ENCODE results near the gene SH3TC2.

The SH3TC2 gene

DNA sequence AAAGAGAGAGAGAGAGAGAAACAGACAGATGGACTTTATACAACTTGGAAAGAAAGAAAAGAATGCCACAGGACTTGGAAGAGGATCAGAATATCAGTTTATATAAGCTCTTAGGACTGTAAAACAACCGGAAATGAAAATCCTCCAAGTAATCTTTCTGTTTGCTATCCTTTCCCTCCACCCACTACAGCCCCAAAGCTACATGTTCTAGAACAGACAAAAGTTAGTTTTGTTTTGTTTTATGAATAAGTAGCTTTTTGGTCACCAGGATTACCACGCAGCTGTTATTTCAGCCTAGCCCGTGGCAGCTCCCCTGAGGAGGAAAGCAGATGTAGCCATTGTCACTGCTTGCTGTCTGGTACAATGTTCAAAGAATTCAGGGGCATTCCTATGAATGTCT lies 66.6 kb downstream of the SH3TC2 start:
- no peak for DNase-seq

DNA sequence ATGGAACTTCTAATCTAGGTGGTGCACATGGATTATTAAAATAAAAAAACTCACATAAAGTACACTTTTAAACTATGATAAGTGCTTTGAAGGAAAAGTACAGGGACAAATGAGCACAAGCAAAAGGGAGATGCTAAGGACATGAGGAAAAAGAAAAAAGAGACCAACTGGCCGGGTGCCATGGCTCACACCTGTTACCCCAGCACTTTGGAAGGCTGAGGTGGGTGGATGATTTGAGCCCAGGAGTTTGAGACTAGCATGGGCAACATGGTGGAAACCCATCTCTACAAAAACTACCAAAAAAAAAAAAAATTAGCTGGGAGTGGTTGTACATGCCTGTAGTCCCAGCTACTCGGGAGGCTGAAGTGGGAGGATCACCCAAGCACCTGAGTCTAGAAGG lies 67.1 kb downstream of the SH3TC2 start:
- no peak for DNase-seq

DNA sequence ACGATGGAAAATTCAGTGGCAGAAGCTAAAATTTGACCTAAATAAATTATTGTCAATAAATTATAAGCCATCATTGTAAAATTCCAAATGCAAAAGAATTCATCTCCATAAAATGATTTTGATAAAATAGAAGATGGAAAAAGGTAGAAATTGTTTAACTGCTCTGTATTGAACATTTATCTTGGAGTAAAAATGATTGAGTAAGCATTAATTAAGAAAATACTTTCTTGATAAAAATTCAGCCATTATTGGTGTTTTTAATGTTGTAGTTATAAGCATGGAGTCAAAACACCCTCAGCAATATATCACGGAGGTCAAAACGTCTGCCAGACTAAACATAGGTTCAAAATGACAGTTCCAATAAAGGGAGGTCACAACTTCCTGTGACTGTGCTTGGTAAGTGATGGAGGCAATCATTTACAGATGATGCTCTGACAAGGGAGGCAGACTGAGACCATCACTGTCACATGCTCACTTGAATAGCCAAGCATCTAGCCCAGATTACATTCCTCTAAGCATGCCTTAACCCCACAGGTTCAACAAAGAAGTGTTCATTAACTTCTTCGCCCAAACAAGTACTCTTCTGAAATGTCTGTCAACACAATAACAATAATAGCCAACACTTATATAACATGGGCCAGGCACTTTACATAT lies 69.5 kb downstream of the SH3TC2 start:
- DNase-seq, result no peak

DNA sequence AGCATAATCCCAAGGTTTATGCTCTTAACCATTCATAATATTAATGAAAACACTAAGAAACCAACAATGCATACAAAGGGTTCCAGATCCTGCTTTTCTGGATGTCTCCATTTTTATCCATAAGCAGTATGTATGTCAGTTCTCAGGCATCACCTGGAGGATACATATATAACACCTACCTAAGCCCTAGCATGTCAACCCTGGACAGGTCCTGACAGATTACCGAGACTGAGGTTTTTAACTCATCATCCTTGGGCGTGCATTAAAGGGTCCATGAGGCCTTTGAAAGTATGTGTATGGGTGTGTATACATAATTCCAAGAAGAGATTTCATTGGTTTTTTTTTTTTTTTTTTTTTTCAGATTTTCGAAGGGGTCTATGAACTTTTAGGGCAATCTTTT lies 70.6 kb downstream of the SH3TC2 start:
- DNase-seq, result no peak

DNA sequence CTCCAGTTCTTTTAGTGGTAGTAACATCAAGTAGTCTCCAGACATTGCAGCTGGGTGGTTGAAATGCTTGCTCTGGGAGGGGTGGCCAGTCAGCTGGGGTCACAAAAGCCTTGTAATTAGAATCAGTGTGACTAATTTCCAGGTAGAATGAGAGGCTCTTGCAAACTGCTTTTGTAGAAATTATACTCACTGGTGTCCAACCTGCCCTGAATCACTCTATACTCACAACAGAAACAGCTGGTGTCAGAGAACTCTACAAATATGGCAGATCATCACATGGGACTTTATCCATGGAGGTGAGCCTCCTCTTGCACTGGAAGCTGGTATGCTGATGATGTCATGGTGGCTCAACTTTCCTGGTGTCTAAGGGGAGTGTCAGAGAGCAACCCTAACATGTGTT lies 71.3 kb downstream of the SH3TC2 start:
- no peak for DNase-seq

DNA sequence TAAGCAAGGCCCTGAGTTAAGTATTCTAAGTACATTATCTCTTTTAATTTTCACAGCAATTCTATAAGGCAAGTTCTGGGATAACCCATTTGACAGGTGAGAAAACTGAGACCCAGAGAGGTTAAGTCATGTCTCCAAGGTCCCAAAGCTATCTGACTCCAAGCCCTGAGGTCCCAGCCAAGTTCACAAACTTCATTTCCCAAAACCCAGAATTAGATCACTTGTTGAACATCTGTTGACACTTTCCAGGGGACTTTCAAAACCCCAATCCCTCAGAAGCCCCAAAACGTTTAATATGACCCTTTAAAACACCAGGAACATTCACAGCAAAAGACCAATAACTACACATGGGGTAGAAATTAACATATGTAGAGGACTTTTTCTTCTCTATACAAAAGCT lies 72.0 kb downstream of the SH3TC2 start:
- DNase-seq, result no peak

DNA sequence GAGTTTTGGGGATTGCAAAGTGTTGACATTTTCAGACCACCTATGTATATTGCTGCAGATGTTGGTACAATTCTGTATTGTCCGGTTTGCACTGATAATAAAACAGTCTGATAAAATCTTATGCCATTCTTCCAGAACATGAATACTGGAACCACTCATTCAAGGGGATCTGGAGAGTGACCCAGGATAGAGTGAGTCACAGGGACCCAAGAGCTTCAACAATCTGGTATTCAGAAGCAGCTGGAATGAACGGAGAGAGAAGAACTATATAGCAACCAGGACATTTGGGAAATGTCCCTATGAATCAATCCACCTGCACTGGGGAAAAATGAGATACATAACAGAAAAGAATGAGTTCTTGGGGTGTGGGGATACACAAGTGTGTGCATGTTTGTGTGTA lies 73.3 kb downstream of the SH3TC2 start:
- DNase-seq, result no peak

DNA sequence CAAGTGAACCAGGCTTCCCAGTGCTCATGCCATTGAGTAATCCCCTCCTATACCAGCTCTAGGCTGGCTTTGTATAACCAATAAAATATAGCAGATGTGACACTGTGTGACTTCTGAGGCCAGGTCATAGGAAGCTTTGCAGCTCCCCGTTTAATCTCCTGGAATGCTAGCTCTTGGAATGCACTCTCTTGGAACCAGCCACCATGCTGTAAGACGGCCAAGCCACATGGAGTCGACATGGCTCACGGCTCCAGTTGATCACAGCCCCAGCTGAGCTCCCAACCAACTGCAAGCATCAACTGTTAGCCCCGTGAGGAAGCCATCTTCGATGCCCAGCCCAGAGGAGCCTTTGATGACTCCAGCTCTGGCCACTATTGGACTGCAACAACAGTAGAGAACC lies 74.5 kb downstream of the SH3TC2 start:
- no peak for DNase-seq

DNA sequence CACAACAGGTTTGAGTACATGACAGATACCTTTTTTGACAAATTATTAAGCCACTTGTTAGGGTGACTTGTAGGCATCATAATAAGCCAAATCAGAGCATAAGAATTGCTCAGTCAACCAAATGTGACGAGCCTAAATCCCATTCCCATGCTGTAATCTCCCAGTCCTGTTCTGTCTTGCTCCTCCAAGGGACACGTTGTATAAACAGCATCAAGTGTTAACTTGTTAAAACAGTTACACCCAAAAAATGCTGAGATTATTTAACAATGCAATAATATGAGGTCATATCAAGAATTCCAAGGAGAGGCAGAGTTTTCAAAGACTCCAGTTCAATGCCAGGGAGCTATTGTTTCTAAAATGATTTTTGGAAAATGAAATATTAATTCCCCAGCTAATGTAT lies 76.2 kb downstream of the SH3TC2 start:
- no peak for DNase-seq

DNA sequence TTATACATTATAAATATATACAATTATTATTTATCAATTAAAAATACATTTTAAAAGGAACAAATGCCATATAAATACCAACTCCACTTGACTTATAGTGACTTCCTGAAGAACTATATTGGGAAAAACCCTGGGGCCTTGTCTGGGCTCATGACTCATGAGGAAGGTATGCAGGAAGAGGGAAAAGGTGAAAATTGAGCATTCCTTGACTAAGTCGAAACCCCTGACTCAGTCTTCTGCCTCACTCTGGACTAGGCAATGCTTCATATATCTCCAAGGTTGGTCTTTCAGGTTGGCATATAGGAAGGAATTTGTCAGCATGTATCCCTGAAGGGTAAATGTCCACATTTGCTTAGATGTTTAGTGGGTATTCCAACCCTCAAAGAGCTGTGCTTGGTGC lies 78.5 kb downstream of the SH3TC2 start:
- DNase-seq, result no peak

DNA sequence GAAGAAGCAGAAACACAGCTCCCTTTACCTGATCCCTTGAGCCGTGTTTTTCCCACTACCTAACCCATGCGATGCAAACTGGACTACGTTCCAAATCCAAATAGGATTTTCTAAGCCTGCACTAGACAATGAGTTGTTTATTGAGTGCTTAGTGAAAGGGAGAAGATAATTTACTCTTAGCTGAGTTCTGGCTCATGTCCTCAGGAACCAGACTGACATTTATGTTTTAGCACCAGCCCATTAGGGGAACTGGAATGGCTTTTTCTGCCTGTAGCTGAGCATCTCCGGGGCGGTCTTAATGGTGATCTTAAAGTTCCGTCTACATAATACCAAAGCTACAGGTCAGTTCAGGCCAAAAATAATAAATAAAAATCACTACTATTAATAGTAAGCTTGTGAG lies 81.5 kb downstream of the SH3TC2 start:
- DNase-seq, result no peak

DNA sequence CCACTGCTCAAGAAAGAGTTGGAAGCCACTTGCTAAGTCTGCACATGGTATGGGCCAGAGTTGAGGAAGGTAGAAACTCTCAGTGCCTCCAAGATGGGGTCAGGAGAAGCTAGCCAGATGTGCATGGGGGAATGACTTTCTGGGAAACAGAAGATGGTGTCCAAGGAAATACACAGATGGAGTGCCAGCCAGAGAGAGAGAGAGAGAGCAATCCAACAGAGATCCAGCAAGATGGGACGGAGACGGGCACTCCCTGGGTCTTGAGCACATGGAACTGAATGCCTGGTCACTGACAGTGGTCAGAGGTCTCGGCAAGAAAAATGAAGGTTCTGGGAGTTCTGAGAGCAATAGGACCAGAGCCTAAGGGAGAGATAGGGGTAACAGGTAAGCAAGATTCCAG lies 82.1 kb downstream of the SH3TC2 start:
- DNase-seq, result no peak

DNA sequence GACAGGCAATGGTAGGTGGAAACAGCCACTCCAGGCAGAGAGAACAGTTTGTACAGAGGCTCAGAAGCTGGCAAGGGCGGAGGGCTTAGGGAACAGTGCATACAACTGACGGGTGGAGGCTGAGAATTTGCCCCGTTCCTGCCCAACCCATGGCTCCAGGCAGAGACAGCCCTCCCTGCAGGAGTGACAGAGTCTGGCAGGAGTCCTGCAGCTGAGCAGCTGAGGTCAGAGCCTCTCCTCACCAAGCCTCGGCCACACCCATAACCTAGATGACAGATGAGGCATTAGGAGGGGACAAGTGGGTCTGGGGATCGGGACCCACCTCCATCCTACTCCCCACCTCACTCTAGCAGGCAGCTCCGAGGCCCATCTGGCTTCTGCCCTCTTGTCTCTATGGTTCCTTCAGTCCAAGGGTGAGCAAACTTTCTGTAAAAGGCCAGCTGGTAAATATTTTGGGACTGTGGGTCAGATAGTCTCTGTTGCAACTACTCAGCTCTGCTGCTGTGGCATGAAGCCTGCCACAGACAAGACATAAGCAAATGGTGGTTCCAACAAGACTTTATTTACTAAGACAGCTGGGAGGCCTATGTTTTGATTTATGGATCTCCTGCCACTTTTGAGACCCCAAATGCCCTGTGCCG lies 83.7 kb downstream of the SH3TC2 start:
- DNase-seq, result no peak

DNA sequence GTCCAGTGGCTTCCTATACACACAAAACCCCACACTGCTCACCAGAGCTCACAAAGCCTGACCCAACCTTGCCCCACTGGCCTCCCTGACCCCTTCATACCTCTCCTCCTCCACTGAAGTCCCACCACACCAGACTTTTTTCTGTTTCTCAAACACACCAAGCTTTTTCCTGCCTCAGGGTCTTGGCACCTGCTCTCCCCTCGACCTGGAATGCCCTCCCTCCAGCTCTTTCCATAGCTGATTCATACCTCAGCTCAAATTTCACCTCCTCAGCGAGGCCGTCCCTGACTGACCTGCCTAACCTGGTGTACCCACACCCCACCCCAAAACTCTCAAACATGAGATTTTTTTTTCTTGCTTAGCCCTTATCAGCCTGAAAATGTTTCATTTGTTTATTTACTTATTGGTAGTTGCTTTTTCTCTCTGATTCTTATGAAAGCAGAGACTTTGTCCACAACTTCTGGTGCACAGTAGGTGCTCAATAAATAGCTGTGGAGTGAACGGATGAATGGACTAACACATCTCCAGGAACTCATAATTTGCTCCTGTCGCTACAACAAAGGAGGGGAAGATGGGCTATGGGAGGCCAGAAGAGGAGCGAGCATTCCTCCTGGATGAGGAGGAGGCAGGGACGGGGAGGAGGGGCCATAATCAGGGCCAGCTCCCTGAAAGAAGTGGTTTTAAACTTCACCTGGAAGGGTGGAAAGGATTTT lies 84.3 kb downstream of the SH3TC2 start:
- no peak for DNase-seq

DNA sequence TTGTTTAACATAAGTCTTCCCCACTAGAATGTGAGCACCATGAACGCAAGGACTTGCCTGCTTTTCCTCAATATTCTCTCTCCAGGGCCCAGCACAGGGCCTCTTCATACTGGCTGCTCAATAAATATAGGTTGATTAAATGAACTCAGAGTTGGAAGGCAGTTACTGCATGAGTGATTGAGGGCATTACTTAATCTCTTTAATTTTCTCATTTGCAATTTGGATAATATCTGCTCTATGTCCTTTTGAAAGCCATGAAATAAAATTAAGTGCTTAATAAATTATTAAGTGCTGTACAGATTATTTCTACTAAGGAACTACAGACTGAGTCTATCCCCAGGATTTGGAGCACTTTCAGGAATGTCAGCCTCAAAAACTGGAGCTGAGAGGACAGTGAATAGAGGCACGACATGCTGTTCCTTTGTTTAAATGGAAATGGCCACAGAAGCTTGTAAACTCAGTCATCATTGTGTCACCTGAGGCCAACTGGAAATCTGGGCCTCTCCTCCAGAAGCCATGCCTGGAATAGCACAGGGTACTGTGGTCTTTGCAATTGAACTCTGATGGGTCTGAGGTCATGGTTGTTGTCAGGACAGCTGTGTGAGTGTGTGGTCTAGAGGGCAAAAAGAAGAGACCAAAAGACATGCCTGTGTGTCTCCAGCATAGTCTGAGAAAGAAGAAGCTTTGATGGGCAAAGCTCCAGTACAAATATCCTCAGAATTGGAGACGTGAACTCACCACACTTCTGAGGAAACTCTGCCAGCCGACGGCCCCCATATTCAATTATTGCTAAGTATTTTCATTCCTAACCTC lies 86.1 kb downstream of the SH3TC2 start:
- DNase-seq, result no peak

DNA sequence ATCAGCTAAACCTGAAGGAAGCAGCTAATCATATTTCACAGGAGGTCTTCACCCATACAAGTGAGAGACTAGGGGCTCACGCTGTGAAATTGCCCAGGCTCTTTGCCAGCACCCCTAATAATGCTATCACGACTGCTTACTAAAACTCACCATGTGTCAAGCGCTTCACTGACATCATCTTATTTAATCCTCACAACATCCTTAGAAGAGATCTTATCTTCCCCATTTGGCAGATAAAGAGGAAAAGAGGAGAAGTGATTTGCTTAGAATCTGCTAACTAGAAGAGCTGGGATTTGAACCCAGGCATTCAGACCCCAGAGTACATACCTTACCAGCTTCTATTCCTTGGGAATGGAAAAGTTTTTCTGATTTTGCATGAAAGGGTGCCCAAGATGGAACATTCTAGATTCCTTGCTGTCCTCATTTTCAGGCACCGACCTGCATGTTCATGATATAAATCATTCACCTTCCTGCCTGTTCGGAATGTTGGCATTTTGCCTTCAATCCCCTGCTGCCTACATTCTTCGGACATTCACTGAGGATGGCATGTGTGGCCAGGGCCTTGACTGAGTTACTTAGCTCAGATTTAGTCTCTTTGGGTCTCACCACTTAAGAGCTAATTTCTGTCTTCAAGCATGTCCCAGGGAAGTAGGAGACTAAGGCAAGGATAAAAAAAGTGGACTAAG lies 88.1 kb downstream of the SH3TC2 start:
- DNase-seq, result no peak

DNA sequence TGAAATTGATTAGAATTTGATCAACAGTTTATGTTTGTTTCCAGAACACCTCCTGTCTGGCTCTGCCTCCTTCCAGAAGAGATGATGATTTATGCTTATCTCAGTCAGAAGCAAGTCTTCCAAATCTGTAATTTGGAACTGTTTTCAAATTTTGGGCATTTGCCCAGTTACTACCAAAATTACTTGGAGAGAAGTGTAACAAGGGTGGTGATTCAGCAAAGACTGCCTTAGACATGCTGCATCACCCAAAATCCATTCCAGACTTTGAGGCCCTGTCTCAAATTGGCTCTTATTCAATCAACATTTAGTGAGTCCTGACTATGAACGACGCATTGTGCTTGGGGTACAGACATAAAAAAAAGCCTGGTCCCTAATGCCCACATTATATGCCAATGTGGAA lies 89.4 kb downstream of the SH3TC2 start:
- no peak for DNase-seq

DNA sequence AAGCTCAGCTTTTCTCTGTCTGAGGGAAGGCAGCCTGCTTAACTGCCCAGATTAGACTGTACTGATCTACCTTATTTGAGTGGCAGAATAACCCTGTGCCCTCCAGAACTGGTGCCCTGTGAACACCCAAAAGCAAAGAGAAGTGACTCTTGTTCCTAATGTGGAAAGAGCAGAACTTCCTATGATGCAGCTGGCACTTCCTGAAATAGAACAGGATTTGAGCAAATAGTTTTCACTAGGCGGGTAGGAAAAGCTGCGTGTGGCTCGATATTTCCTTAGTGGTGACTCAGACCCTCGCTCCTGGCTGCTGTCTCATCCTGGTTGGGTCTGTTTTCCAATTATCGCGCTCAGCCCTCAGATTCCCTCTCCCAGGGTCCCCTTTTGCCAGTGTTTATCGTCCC lies 89.9 kb downstream of the SH3TC2 start:
- no peak for DNase-seq

DNA sequence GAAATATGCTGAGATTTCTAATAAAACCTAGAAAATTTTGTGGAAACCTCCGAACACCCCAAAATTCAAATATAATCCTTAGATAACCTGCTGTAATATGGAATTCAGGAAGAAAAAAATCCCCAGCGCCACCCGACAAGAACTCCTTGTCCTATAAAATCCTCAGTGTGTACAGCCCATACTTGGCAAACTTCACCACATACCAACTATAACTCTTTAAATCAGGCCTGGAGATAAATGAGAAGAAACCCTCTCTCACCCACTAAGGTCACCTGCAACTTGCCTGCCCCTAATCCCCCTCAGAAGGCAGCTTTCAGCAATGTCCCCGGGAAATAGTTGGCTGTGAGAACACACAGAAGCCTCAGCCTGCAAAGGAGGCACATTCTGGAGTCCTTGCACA lies 90.5 kb downstream of the SH3TC2 start:
- DNase-seq, result no peak

DNA sequence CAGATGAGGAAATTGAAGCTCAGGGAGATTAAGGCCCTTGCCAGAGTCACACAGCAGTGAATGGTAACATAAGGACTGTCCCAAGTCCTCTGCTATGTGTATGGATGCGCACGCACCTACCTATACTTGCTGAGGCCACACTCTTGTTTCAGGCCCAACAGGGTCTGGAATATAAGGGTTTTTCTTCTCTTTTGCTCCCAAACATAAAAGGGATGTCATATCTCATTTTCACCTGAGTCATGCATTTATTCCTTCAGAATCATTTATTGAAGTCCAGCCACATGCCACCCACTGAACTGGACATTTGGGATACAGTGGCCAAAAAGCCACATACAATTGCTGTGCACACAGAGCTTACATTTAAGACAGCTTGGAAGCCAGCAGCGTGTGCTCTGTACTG lies 92.0 kb downstream of the SH3TC2 start:
- no peak for DNase-seq

DNA sequence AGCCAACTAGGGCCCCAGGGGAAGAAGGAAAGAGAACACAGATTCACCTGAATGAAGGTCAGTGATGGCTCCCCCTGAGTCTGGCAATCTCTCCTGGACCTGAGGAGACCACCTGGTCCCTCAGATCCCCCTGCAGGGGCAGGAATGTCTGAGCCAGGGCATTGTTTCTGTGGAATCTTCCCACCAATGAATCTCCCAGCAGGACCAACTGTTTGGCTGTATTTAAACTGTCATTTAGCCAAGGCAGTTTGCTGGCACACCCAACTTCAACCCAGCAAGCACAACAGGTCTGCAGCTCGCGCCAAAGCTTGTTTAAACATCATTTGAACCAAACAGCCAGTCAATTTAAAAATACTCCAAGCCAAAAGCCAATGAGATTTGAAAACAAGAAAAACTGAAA lies 92.6 kb downstream of the SH3TC2 start:
- no peak for DNase-seq

DNA sequence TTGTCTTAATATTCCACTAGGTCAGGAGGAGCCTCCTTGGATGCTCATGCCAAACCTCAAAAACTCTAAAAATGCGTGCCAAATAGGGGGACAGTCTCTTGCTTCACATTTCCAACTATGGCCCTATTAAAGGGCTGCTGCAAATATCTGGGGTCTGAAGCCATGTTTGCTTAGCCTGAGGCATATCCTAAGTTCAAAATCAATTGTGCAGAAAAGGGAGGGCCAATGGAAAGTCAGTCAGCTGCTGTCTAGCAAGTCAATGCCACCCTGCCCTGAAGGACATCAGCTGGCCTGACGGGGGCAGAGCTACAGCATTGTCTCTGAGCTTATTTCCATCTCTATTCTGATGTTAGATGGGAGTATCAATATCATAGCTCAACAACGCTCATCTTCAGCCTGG lies 93.6 kb downstream of the SH3TC2 start:
- no peak for DNase-seq

DNA sequence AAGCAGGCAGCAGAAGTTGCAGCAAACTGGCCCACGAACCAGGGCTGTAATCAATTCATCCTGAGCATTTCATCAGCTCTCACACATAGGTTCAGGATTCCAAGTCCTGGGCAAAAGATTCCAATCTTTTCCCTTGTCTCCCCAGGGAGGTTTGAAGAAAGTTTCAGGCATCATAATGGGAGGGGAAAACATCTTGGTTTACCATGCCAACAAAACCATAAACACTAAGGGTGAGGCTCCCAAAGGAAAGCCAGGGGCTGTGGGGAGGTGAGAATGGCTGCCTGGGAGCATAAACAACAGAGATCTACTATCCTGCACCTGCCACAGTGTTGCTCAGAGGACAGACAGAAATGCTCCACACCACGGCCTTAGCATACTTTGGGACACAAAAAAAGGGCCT lies 94.6 kb downstream of the SH3TC2 start:
- no peak for DNase-seq
